Measurements from ENCODE around the gene CLCN4. TPM values are rescaled to one million over a fixed set of nuclear protein-coding genes. Genes with fewer than 3 reads are reported as not detected.

Gene CLCN4
- total and polyA plus RNA-seq, 2 donors (not counting 1 experiment from before 2014, with no cell fraction given) = 7.7 to 9.1 TPM

DNA sequence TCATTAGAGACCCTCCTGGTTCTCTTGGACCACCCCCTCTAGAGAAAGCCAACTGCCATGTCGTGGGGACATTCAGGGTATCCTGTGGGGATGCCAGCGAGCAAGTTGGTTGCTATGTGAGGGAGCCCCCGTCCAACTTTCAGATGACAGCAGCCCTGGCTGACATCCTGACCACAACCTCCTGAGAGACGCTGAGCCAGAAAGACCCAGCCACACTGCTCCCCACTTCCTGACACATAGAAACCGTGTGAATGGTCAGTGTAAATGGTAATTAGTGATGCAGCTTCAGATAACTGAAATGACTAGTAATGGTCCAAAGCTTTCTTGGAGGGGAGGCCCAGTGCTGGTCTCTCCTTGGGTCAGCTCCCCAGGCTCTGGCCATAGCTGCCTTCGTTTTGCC lies 10.8 kb downstream of the CLCN4 start:
- ChIA-PET CTCF (interaction anchor here (1.3 to 1.4 kb wide), 2 partner anchors 23 to 48 kb away, joined by 3 to 5 read pairs; no protein-coding TSS in a partner anchor), POLR2A (no interaction called here)
- no peak overlapping the region for H3K4me3 ChIP-seq (ENCODE audit: control extremely low read depth in 1 of 5, extremely low read depth in 1 of 5, insufficient read depth in 1 of 5, low read depth in 2 of 5, low read length in 4 of 5)
- peaks cover 0 to 5% (median 0%) of the 10 kb centered on the region in 3 donors for H3K9me3 ChIP-seq (ENCODE audit: control extremely low read depth in 1 of 3, control insufficient read depth in 2 of 3, insufficient read depth in 1 of 3, low read length in 2 of 3)
- no peak for ATAC-seq (ENCODE audit: low read depth)
- DNase-seq = no peak
- peaks cover 0 to 6% of the 10 kb centered on the region in 2 experiments for H3K36me3 ChIP-seq (replicated peaks in 1 of 2; ENCODE audit: control extremely low read depth in 1 of 2, control insufficient read depth in 1 of 2, extremely low read depth in 1 of 2, insufficient read depth in 2 of 2, low read length in 1 of 2)
- no peaks in the 10 kb centered on the region for H3K27me3 Mint-ChIP-seq
- no peaks in the 10 kb centered on the region for H3K27me3 ChIP-seq (replicated peaks in 1 of 4; ENCODE audit: control extremely low read depth in 1 of 4, control insufficient read depth in 3 of 4, insufficient read depth in 4 of 4, low read length in 3 of 4)
- H3K4me1 ChIP-seq (ENCODE audit: control insufficient read depth in 2 of 2, insufficient read depth in 2 of 2, low read length in 2 of 2) = peaks cover 30 to 41% of the 10 kb centered on the region in 2 donors
- intact Hi-C loops (cut with micrococcal nuclease) = no loop called here
- peaks cover 65% of the 10 kb centered on the region for H3K79me2 ChIP-seq (ENCODE audit: control insufficient read depth, insufficient read depth, low read length)
- H4K20me1 ChIP-seq (ENCODE audit: control insufficient read depth, insufficient read depth, low read length, poor library complexity, severe bottlenecking) = peaks cover 31% of the 10 kb centered on the region
- no peak overlapping the region for H2AFZ ChIP-seq (ENCODE audit: insufficient read depth, low read depth, low read length, poor library complexity, severe bottlenecking)
- H3K4me3 Mint-ChIP-seq = no peak overlapping the region
- H3K9ac ChIP-seq (ENCODE audit: low read length) = no peak overlapping the region
- peak overlapping the region in 1 of 2 donors; percentile 52 for H3K27ac ChIP-seq (ENCODE audit: low read length in 2 of 2)
- TF ChIP-seq CTCF (IDR thresholded peaks at IDR 0.05) (no peak), EZH2 (IDR thresholded peaks at IDR 0.05; ENCODE audit: borderline replicate concordance, insufficient read depth, low read depth, low read length, poor library complexity, severe bottlenecking) (no peak)
- no peaks in the 10 kb centered on the region for H3K9me3 Mint-ChIP-seq (ENCODE audit: insufficient read depth)
- peak overlapping the region; percentile 31 for H3K4me2 ChIP-seq (replicated peaks; ENCODE audit: low read depth, low read length, poor library complexity, severe bottlenecking)
- no peak overlapping the region for H3K27ac Mint-ChIP-seq
- H3K4me1 Mint-ChIP-seq = peaks cover 44% of the 10 kb centered on the region
- WGBS (ENCODE audit: insufficient coverage) = 92% methylated on average over 2 of the region's 6 CpGs

DNA sequence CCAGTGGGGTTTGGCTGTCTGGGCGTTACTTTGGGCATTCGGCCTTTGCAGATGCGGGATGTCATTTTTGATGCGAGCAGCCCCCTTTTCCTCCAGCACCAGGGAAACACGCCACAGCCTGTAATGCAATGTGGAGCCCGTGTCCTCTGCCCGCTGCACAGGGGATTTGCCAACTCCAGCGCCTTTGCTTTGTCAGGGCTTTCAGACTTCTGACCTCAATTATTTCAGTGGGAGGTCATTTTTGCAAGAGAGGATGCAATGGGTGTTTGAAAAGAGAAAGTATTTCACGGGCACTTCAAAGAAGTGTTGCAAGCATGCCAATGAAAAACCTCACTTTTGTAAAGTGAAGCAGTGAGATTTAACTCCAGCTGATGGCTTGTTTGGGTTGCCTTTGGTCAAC lies 11.5 kb downstream of the CLCN4 start:
- Histone ChIP-seq H3K27me3 (replicated peaks in 1 of 4; ENCODE audit: control extremely low read depth in 1 of 4, control insufficient read depth in 3 of 4, insufficient read depth in 4 of 4, low read length in 3 of 4) (no peaks in the 10 kb centered on the region), H3K4me2 (replicated peaks; ENCODE audit: low read depth, low read length, poor library complexity, severe bottlenecking) (no peak overlapping the region), H2AFZ (ENCODE audit: insufficient read depth, low read depth, low read length, poor library complexity, severe bottlenecking) (no peak overlapping the region), H3K4me1 (ENCODE audit: control insufficient read depth in 2 of 2, insufficient read depth in 2 of 2, low read length in 2 of 2) (peaks cover 30 to 41% of the 10 kb centered on the region in 2 donors), H3K9me3 (ENCODE audit: control extremely low read depth in 1 of 3, control insufficient read depth in 2 of 3, insufficient read depth in 1 of 3, low read length in 2 of 3) (peaks cover 0 to 5% (median 0%) of the 10 kb centered on the region in 3 donors), H3K36me3 (replicated peaks in 1 of 2; ENCODE audit: control extremely low read depth in 1 of 2, control insufficient read depth in 1 of 2, extremely low read depth in 1 of 2, insufficient read depth in 2 of 2, low read length in 1 of 2) (peaks cover 0 to 6% of the 10 kb centered on the region in 2 experiments), H3K27ac (ENCODE audit: low read length in 2 of 2) (no peak overlapping the region), H4K20me1 (ENCODE audit: control insufficient read depth, insufficient read depth, low read length, poor library complexity, severe bottlenecking) (peaks cover 37% of the 10 kb centered on the region), H3K9ac (ENCODE audit: low read length) (no peak overlapping the region), H3K4me3 (ENCODE audit: control extremely low read depth in 1 of 5, extremely low read depth in 1 of 5, insufficient read depth in 1 of 5, low read depth in 2 of 5, low read length in 4 of 5) (no peak overlapping the region), H3K79me2 (ENCODE audit: control insufficient read depth, insufficient read depth, low read length) (peaks cover 65% of the 10 kb centered on the region)
- Mint-ChIP-seq H3K27ac (no peak overlapping the region), H3K4me3 (no peak overlapping the region), H3K27me3 (no peaks in the 10 kb centered on the region), H3K9me3 (ENCODE audit: insufficient read depth) (no peaks in the 10 kb centered on the region), H3K4me1 (peaks cover 44% of the 10 kb centered on the region)
- no peak for TF ChIP-seq CTCF (IDR thresholded peaks at IDR 0.05)
- TF ChIP-seq EZH2 (IDR thresholded peaks at IDR 0.05; ENCODE audit: borderline replicate concordance, insufficient read depth, low read depth, low read length, poor library complexity, severe bottlenecking) = no peak
- DNase-seq (no peak), ATAC-seq (ENCODE audit: low read depth) (no peak)
- no CpG with 5 or more reads among the region's 9 CpGs for WGBS (ENCODE audit: insufficient coverage)
- ChIA-PET CTCF (interaction anchor here (1.2 kb wide), 1 partner anchor 9 kb away, joined by 3 read pairs; no protein-coding TSS in a partner anchor), POLR2A (no interaction called here)
- intact Hi-C loops (cut with micrococcal nuclease) = no loop called here
